Activated CD8-positive, alpha-beta memory T cell treated with anti-CD3 and anti-CD28 coated beads for 4 hours (primary cell): ENCODE measurements around the gene MORC3.

ENCODE experiments used
- DNase-seq, 2 donors: peaks; one replicate each; pipeline ENCODE4 v3.0.0-alpha.2; 2020; ENCODE audit warnings: low read depth in 2 of 2

MORC3 gene

DNA sequence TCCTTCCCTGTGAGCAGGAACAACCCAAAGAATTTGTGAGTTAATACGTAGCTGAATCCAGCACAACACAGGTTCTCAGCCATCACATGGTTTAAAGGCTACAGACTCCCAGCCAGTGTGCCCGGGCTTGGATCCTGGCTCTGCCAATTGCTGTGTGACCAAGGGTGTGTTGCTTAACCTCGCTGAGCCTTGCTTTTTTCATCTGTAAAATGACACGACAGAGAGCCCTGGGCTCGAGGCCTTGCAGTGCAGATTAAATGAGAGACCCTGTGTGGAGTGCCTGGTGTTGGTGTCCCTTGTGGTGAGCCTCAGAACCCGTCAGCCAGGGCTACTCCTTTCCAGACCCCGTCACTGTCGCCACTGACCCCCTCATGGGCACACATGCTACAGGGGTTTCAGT, 104.6 kb downstream of the MORC3 start:
- no peak for DNase-seq

- no peak for DNase-seq
Measured at GRCh38 chr21:36425286-36425685, 105.3 kb downstream of the MORC3 start.
